T-helper 17 cell (primary cell): ENCODE measurements around the gene PPP4C. TPM values are rescaled to one million over a fixed set of nuclear protein-coding genes. Genes with fewer than 3 reads are reported as not detected.
"Not testable (repeated sequence)": the region's sequence is repeated elsewhere in the genome, so short reads cannot be mapped to it uniquely, and the experiment has no call there.

Experiments used
- ATAC-seq: fragments of 150-1000 bp; cut with Tn5 transposase; 2 replicates; pipeline ENCODE4 v1.10.0; 2021; ENCODE audit warnings: mild to moderate bottlenecking, moderate library complexity
- DNase-seq, 3 donors: peaks; one replicate each; pipeline versions ENCODE4 v3.0.0 to v3.0.0-alpha.2; 2020 to 2021
- H3K9me3 ChIP-seq: one replicate; pipeline ENCODE4 v1.7.0; 2013; ENCODE audit warnings: low read length, mild to moderate bottlenecking; ENCODE audit not compliant: control insufficient read depth, poor library complexity, severe bottlenecking
- H3K27ac Mint-ChIP-seq: one replicate; pipeline ENCODE4 v1.8.0; 2022; ENCODE audit warnings: mild to moderate bottlenecking, moderate library complexity, mixed read lengths
- H3K27me3 Mint-ChIP-seq: one replicate; pipeline ENCODE4 v1.8.0; 2022; ENCODE audit warnings: mixed read lengths
- H3K36me3 Mint-ChIP-seq: one replicate; pipeline ENCODE4 v1.8.0; 2022; ENCODE audit warnings: low read depth, mixed read lengths
- H3K4me1 Mint-ChIP-seq: one replicate; pipeline ENCODE4 v1.8.0; 2022; ENCODE audit warnings: mild to moderate bottlenecking, mixed read lengths
- H3K4me3 Mint-ChIP-seq: one replicate; pipeline ENCODE4 v1.8.0; 2022; ENCODE audit warnings: mild to moderate bottlenecking, moderate library complexity, mixed read lengths
- total RNA-seq, 4 donors: library from RNA in 2 of 4; stranded (reverse) in 2 of 4; gene quantifications; one replicate each; pipeline ENCODE4 v1.2.3 and lab custom pipeline; 2022 to 2026

The PPP4C gene
- 10 to 100 TPM; 80.8 to 89.3 TPM for total RNA-seq
- 57.7 to 109 reads per million in 2 donors for total RNA-seq (lab: John Stamatoyannopoulos, UW)

DNA sequence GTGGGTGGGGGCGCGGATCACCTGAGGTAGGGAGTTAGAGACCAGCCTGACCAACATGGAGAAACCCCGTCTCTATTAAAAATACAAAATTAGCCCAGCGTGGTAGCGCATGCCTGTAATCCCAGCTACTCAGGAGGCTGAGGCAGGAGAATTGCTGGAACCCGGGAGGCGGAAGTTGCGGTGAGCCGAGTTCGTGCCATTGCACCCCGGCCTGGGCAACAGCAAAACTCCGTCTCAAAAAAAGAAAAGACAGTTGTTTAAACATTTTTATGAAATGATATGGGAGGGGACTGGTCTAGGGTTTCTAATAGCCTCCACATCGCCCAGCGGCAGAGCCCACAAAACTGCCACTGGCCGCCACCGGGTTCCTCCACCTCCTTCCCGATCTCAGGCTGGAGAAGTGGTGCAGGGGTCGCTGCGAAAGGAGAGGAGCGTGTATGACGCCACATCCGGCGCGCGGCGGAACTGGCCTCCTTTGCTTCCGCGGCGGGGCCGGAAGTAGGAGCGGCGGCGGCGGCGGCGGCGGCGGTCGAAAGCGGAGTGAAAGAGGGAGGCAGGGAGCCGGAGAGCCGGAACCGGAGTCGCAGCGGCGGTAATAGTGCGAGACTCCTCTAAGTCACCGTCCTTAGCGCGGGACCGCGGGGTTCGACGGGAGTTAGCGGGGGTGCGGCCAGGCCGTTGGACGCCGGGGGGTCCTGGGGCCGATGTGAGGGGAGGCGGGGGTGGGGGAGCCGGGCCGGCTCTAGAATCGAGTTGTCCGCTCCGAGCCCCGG lies at the start of gene PPP4C:
TSS of gene PPP4C (plus strand) at position 492 of the 773 bp plus-strand sequence. CDS start 384 bp downstream, outside the sequence.
- no peaks in the 10 kb centered on the region for H3K9me3 ChIP-seq
- peaks cover 28% of the 10 kb centered on the region for H3K4me1 Mint-ChIP-seq
- H3K4me3 Mint-ChIP-seq: peak within 1 kb of the TSS; percentile 99
- DNase-seq: peak; percentile 85 to 92 (median 88)
- peak within 1 kb of the TSS; percentile 96 for H3K27ac Mint-ChIP-seq
- ATAC-seq: peak; percentile 92
- peaks cover 2% of the 10 kb centered on the region for H3K36me3 Mint-ChIP-seq
- no peaks in the 10 kb centered on the region for H3K27me3 Mint-ChIP-seq

GRCh38 chr16:30026449-30026848 lies 49.3 kb upstream of the PPP4C start:
- Mint-ChIP-seq H3K4me1 (peaks cover 11% of the 10 kb centered on the region), H3K36me3 (peaks cover 10% of the 10 kb centered on the region), H3K4me3 (no peak overlapping the region), H3K27me3 (peaks cover 49% of the 10 kb centered on the region), H3K27ac (no peak overlapping the region)
- ATAC-seq (no peak), DNase-seq (no peak)
- H3K9me3 ChIP-seq: no peaks in the 10 kb centered on the region

- no peaks in the 10 kb centered on the region for H3K9me3 ChIP-seq
- DNase-seq (no peak), ATAC-seq (no peak)
- Mint-ChIP-seq H3K27ac (no peak overlapping the region), H3K27me3 (peaks cover 56% of the 10 kb centered on the region), H3K36me3 (peaks cover 10% of the 10 kb centered on the region), H3K4me3 (no peak overlapping the region), H3K4me1 (peaks cover 16% of the 10 kb centered on the region)
These were observed 48.0 kb upstream of the PPP4C start for GRCh38 chr16:30027588-30028437.

GRCh38 chr16:30028438-30029076 lies 47.2 kb upstream of the PPP4C start:
- Mint-ChIP-seq H3K36me3 (peaks cover 10% of the 10 kb centered on the region), H3K4me1 (peaks cover 16% of the 10 kb centered on the region), H3K27me3 (peaks cover 56% of the 10 kb centered on the region), H3K27ac (no peak overlapping the region), H3K4me3 (no peak overlapping the region)
- no peak for DNase-seq
- peak; percentile 39 for ATAC-seq
- no peaks in the 10 kb centered on the region for H3K9me3 ChIP-seq

GRCh38 chr16:30030011-30030685 lies 45.6 kb upstream of the PPP4C start:
- no peak for DNase-seq
- Mint-ChIP-seq H3K27ac (no peak overlapping the region), H3K36me3 (peaks cover 10% of the 10 kb centered on the region), H3K27me3 (peaks cover 50% of the 10 kb centered on the region), H3K4me3 (peak overlapping the region; percentile 74), H3K4me1 (peaks cover 17% of the 10 kb centered on the region)
- no peaks in the 10 kb centered on the region for H3K9me3 ChIP-seq
- ATAC-seq: no peak

GRCh38 chr16:30030841-30031413 lies 44.9 kb upstream of the PPP4C start, which contains the start of gene TLCD3B:
TSS of gene TLCD3B (minus strand) at chr16:30031271. CDS start at chr16:30030527, 744 bp downstream.
- Mint-ChIP-seq H3K27ac (no peak within 1 kb of the TSS), H3K4me3 (peak within 1 kb of the TSS; percentile 74), H3K27me3 (peaks cover 46% of the 10 kb centered on the region), H3K36me3 (peaks cover 10% of the 10 kb centered on the region), H3K4me1 (peaks cover 14% of the 10 kb centered on the region)
- DNase-seq (no peak), ATAC-seq (no peak)
- no peaks in the 10 kb centered on the region for H3K9me3 ChIP-seq

GRCh38 chr16:30031477-30031918 lies 44.3 kb upstream of the PPP4C start:
- H3K9me3 ChIP-seq: no peaks in the 10 kb centered on the region
- H3K27me3 Mint-ChIP-seq: peaks cover 43% of the 10 kb centered on the region
- ATAC-seq (no peak), DNase-seq (no peak)
- peaks cover 10% of the 10 kb centered on the region for H3K36me3 Mint-ChIP-seq
- no peak overlapping the region for H3K27ac Mint-ChIP-seq
- peaks cover 14% of the 10 kb centered on the region for H3K4me1 Mint-ChIP-seq
- no peak overlapping the region for H3K4me3 Mint-ChIP-seq

GRCh38 chr16:30032083-30032819 lies 43.5 kb upstream of the PPP4C start:
- ATAC-seq (peak; percentile 71), DNase-seq (peak; percentile 39 to 49 (median 43))
- Mint-ChIP-seq H3K4me1 (peaks cover 14% of the 10 kb centered on the region), H3K27me3 (peaks cover 35% of the 10 kb centered on the region), H3K36me3 (peaks cover 10% of the 10 kb centered on the region), H3K4me3 (peak overlapping the region; percentile 55), H3K27ac (no peak overlapping the region)
- H3K9me3 ChIP-seq: no peaks in the 10 kb centered on the region

DNA sequence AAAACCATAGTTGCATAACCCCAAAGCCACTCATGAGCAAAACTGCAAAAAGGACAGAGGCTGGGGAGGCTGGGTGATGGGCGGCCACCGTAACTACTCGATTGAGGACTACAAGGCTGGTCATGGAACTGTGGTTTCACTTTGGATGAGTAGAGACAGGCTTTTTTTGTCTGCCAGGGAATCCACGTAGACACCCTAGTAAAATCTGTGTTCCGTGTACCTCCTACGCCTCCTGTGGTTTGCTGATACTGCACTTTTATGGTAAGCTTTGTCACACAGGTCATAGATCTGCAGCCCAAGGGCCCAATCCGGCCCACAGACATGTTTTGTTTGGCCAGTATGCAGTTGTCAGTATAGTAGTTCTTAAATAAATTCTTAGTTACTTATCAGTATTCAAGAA lies 42.5 kb upstream of the PPP4C start:
- Mint-ChIP-seq H3K27me3 (peaks cover 25% of the 10 kb centered on the region), H3K4me3 (no peak overlapping the region), H3K4me1 (peaks cover 8% of the 10 kb centered on the region), H3K36me3 (peaks cover 2% of the 10 kb centered on the region), H3K27ac (no peak overlapping the region)
- ATAC-seq: peak; percentile 24
- no peak for DNase-seq
- no peaks in the 10 kb centered on the region for H3K9me3 ChIP-seq

DNA sequence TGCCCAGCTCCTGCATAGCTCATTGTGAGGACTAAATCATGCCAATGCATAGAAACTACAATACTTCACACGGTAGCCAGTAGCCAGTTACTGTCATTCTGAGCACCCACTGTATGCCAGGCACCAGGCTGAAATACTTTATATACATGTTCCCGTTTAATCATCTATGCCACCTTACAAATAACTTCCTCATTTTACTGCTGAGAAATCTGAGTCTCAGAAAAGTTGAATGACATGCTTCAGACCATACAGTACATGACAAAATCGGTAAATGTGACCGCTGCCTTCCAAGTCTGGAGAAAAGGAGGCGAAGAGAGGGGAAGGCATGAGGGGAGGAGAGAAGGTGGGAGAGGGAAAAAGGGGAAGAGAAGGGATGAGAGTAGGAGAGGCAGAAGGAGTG lies 35.6 kb upstream of the PPP4C start:
- Mint-ChIP-seq H3K36me3 (peaks cover under 1% of the 10 kb centered on the region), H3K27ac (no peak overlapping the region), H3K4me1 (peaks cover under 1% of the 10 kb centered on the region), H3K4me3 (peak overlapping the region; percentile 63), H3K27me3 (peaks cover 4% of the 10 kb centered on the region)
- DNase-seq: no peak
- H3K9me3 ChIP-seq: no peaks in the 10 kb centered on the region
- no peak for ATAC-seq

GRCh38 chr16:30040690-30041089 lies 35.1 kb upstream of the PPP4C start:
- H3K27ac Mint-ChIP-seq, H3K9me3 ChIP-seq, H3K36me3 Mint-ChIP-seq, H3K4me3 Mint-ChIP-seq, DNase-seq, H3K27me3 Mint-ChIP-seq, ATAC-seq, H3K4me1 Mint-ChIP-seq: not testable (repeated sequence)

- Mint-ChIP-seq H3K36me3 (peaks cover 2% of the 10 kb centered on the region), H3K27me3 (peaks cover 4% of the 10 kb centered on the region), H3K27ac (no peak overlapping the region), H3K4me3 (no peak overlapping the region), H3K4me1 (peaks cover 3% of the 10 kb centered on the region)
- ATAC-seq (no peak), DNase-seq (no peak)
- no peaks in the 10 kb centered on the region for H3K9me3 ChIP-seq
These were observed 34.0 kb upstream of the PPP4C start for GRCh38 chr16:30041841-30042240.
